GM12878 (cell line): ENCODE results near the gene STARD5. TPM values are rescaled to one million over a fixed set of nuclear protein-coding genes. Genes with fewer than 3 reads are reported as not detected.
A peak's percentile ranks its signal among the peaks of the same experiment; 100 is the strongest.

Experiments used
- ATAC-seq: fragments of 200-7000 bp; cut with Tn5 transposase; 3 replicates; pipeline ENCODE4 v1.9.1; 2020; ENCODE audit warnings: mild to moderate bottlenecking, moderate library complexity
- BruUV-seq: library from RNA; stranded (reverse); fragments of 400-500 nt; replicated peaks from 2 replicates; lab custom pipeline; 2021; lab: Mats Ljungman, UMichigan
- CTCF ChIA-PET: fragments of 300-600 bp; sonication (Branson Sonifier 250); formaldehyde crosslinking; extraction: SDS; loops from one replicate; lab custom pipeline; 2021; ENCODE audit warnings: inconsistent platforms; lab: Yijun Ruan, JAX
- POLR2A ChIA-PET: fragments of 350-600 bp; formaldehyde crosslinking; extraction: SDS; loops from one replicate; lab custom pipeline; 2021; ENCODE audit warnings: inconsistent platforms; lab: Charles Lee
- RAD21 ChIA-PET: fragments of 300-600 bp; sonication (Branson Sonifier 250); formaldehyde crosslinking; loops from one replicate; lab custom pipeline; 2023; ENCODE audit warnings: antibody characterized with exemption; ENCODE audit not compliant: unreplicated experiment; lab: Charles Lee
- SMC1A ChIA-PET: fragments of 300-600 bp; sonication (Branson Sonifier 250); formaldehyde crosslinking; loops from one replicate; lab custom pipeline; 2023; ENCODE audit not compliant: unreplicated experiment, uncharacterized antibody; lab: Charles Lee
- DNase-seq: peaks from one replicate; pipeline ENCODE4 v3.0.0-alpha.2; 2011; ENCODE audit warnings: low read depth, low spot score
- FAIRE-seq: peaks from 3 replicates; lab custom pipeline; 2011; peaks lifted over from hg19 to GRCh38; lab: Jason Lieb, UNC
- H2AFZ ChIP-seq: 2 replicates; pipeline ENCODE4 v1.6.0; 2011; ENCODE audit warnings: low read depth, low read length, control low read depth; ENCODE audit not compliant: control insufficient read depth
- H3K27ac ChIP-seq: 2 replicates; pipeline ENCODE4 v1.5.1; 2011; ENCODE audit warnings: control low read depth; ENCODE audit not compliant: control insufficient read depth, insufficient read depth
- H3K27me3 ChIP-seq, 2 experiments: replicated peaks in 1 of 2; 2 replicates each; pipeline versions ENCODE4 v1.6.0 to v1.6.1; 2011; ENCODE audit warnings: low read length in 1 of 2; ENCODE audit not compliant: control insufficient read depth in 2 of 2, insufficient read depth in 2 of 2
- H3K36me3 ChIP-seq, 2 experiments: 2 replicates each; pipeline ENCODE4 v1.5.1; 2011; ENCODE audit warnings: low read length in 1 of 2; ENCODE audit not compliant: control insufficient read depth in 2 of 2, insufficient read depth in 2 of 2
- H3K4me1 ChIP-seq: 2 replicates; pipeline ENCODE4 v1.6.1; 2011; ENCODE audit warnings: mild to moderate bottlenecking, low read length, moderate library complexity, mixed read lengths; ENCODE audit not compliant: control insufficient read depth, insufficient read depth
- H3K4me2 ChIP-seq: 2 replicates; pipeline ENCODE4 v1.6.0; 2011; ENCODE audit warnings: control low read depth; ENCODE audit not compliant: control insufficient read depth, insufficient read depth
- H3K4me3 ChIP-seq: fragments of 200-600 bp; sonication (generic); 2 replicates; pipeline ENCODE4 v1.5.1; 2016
- H3K79me2 ChIP-seq: 2 replicates; pipeline ENCODE4 v1.6.0; 2011; ENCODE audit warnings: low read length; ENCODE audit not compliant: control insufficient read depth, insufficient read depth
- H3K9ac ChIP-seq: 2 replicates; pipeline ENCODE4 v1.8.0; 2011; ENCODE audit warnings: low read length, control low read depth, mixed read lengths; ENCODE audit not compliant: control insufficient read depth, insufficient read depth
- H3K9me3 ChIP-seq: replicated peaks from 3 replicates; pipeline ENCODE4 v1.5.1; 2011; ENCODE audit warnings: mild to moderate bottlenecking, low read length; ENCODE audit not compliant: control insufficient read depth, insufficient read depth
- H4K20me1 ChIP-seq: 2 replicates; pipeline ENCODE4 v1.6.0; 2011; ENCODE audit not compliant: control insufficient read depth, insufficient read depth
- CREM ChIP-seq: IDR thresholded peaks from 2 replicates; pipeline ENCODE4 v1.6.1; 2014; ENCODE audit warnings: antibody characterized with exemption, low read depth
- MEF2A ChIP-seq: IDR thresholded peaks from 2 replicates; pipeline ENCODE4 v1.6.1; 2011; ENCODE audit warnings: low read depth, mild to moderate bottlenecking, low read length, moderate library complexity; ENCODE audit not compliant: insufficient read depth
- POLR2A ChIP-seq: IDR thresholded peaks from 2 replicates; pipeline ENCODE4 v1.6.1; 2011; ENCODE audit warnings: low read depth, mild to moderate bottlenecking, low read length
- POLR2AphosphoS2 ChIP-seq: IDR thresholded peaks from 2 replicates; pipeline ENCODE4 v1.6.1; 2011; ENCODE audit warnings: low read depth, mild to moderate bottlenecking, low read length, improper control_type of control experiment, moderate library complexity
- POU2F2 ChIP-seq: IDR thresholded peaks from 3 replicates; pipeline ENCODE4 v1.6.1; 2011; ENCODE audit warnings: low read depth, mild to moderate bottlenecking, low read length, borderline replicate concordance
- SIN3A ChIP-seq: IDR thresholded peaks from 2 replicates; pipeline ENCODE4 v1.6.1; 2012; ENCODE audit warnings: low read depth, low read length, improper control_type of control experiment
- SMAD1 ChIP-seq: fragments of 450-650 bp; IDR thresholded peaks from 2 replicates; pipeline ENCODE4 v1.6.1; 2018; ENCODE audit warnings: mild to moderate bottlenecking, low read depth; ENCODE audit not compliant: partially characterized antibody
- SMC3 ChIP-seq: IDR thresholded peaks from 2 replicates; pipeline ENCODE4 v1.6.1; 2011; ENCODE audit warnings: low read length, improper control_type of control experiment, borderline replicate concordance
- TARDBP ChIP-seq: IDR thresholded peaks from 2 replicates; pipeline ENCODE4 v1.6.1; 2016; ENCODE audit warnings: borderline replicate concordance
- WGBS: methylation state at CpG from one replicate; pipeline ENCODE4 v1.1.6; 2016; ENCODE audit warnings: low lambda C conversion rate; ENCODE audit not compliant: insufficient replicate concordance, insufficient coverage; ENCODE audit errors: missing lambda C conversion rate; 5-methylcytosine and 5-hydroxymethylcytosine counted together
- in situ Hi-C: fragments of 300-500 bp; cut with MboI; formaldehyde crosslinking; loops from 9 replicates; pipeline ENCODE4 v1.14.3; 2018; ENCODE audit warnings: mixed read lengths
- intact Hi-C: fragments of 100-400 bp; cut with micrococcal nuclease; formaldehyde crosslinking; loops from one replicate; pipeline ENCODE4 v1.14.2; 2022; ENCODE audit not compliant: unreplicated experiment
- polyA plus RNA-seq, 11 experiments: library from polyadenylated mRNA; depleted of rRNA in 4 of 11; unstranded in 6 of 11; stranded (reverse) in 5 of 11; fragments of >200 nt; fragmentation: Nextera tagmentation in 4 of 11; fragmentation: Illumina TruSeq in 1 of 11; extraction: Ambion mirVana in 4 of 11; extraction: Trizol in 1 of 11; gene quantifications; 1 replicate in 1 of 11; 2 replicates in 10 of 11; pipeline versions ENCODE4 v1.2.1 to v1.2.3, GENCODE V29; 2011 to 2016; ENCODE audit warnings: inconsistent platforms in 2 of 11, missing spikeins in 2 of 11, low read depth in 1 of 11
- total RNA-seq, 4 experiments: library from RNA; depleted of rRNA in 3 of 4; stranded (reverse); fragments of >200 nt in 3 of 4; fragmentation: Illumina TruSeq in 1 of 4; extraction: Trizol in 1 of 4; gene quantifications; 2 replicates each; pipeline versions ENCODE4 v1.2.1 to v1.2.3, GENCODE V29; 2013 to 2021
- TF ChIP-seq, protein P1 (sequence below): fragments of 150-350 bp; IDR thresholded peaks from 2 replicates; pipeline ENCODE4 v1.6.1; 2014; ENCODE audit warnings: mild to moderate bottlenecking, low read depth, low read length
- TF ChIP-seq, protein P2 (sequence below): fragments of 450-650 bp; IDR thresholded peaks from 2 replicates; pipeline ENCODE4 v1.6.1; 2017; ENCODE audit warnings: mild to moderate bottlenecking, moderate library complexity
- TF ChIP-seq, protein P3 (sequence below): fragments of 450-650 bp; IDR thresholded peaks from 2 replicates; pipeline ENCODE4 v1.6.1; 2016; ENCODE audit warnings: mild to moderate bottlenecking

Gene STARD5
- total and polyA plus RNA-seq, 10 of the 15 experiments (the other 5 are each of a cell fraction or from before 2014, with no cell fraction given): 2.3 to 9.4 (median 4.7) TPM

DNA sequence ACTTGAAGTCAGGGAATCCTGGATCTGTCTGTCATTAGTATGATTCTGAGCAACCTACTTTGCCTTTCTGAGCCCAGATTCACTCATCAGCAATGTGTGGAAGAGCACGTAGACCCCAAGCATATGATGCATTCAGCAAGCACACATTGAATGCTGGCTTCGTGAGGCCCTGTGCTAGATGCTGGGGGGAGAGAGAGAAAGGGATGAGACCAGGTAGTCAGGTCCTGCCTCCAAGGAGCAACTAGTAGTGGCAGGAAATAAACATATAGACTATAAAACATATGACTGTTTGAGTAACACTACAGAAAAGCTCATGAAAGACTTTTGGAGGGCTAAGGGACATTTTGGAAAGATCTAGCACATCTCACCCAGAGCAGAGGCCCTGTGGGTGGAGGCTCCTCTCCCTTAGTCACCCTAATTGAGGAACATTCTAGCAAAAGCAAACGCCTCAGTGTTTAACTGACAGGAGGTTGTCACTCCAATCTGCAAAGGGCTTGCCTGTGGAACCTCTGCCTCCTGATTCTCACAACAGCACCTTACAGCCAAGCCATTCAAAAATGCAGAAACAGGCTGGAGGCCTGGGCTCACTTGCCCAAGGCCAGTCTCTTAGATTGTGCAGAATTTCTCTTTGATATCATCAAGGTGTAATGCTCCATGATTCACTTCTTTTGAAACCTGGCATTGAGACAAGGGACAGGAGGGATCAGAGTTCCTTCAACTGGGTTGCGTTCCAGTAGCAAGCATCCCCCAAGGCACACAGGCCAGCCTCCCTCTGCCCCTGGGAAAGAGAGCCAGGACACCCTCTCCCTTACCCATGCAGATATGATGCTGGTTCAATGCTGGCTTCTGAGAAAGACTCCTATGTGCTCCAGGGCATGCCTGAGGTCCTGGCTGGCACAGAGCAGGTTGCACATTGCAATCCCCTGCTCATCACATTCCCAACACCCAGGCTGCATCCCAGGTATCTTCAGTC, 26.1 kb downstream of the STARD5 start:
- Histone ChIP-seq H3K27me3 (no peaks in the 10 kb centered on the region), H3K4me1 (peaks cover 60% of the 10 kb centered on the region), H3K4me2 (peak overlapping the region; percentile 100), H3K79me2 (peaks cover 86% of the 10 kb centered on the region), H3K4me3 (peak overlapping the region; percentile 75), H4K20me1 (no peaks in the 10 kb centered on the region), H3K36me3 (peaks cover 0 to 7% of the 10 kb centered on the region in 2 experiments; a peak in 2 of 4 replicates), H3K27ac (peak overlapping the region; percentile 99), H3K9ac (peak overlapping the region; percentile 79), H3K9me3 (no peaks in the 10 kb centered on the region), H2AFZ (no peak overlapping the region)
- FAIRE-seq: no peak
- no TSS peak for BruUV-seq
- ATAC-seq: no peak
- ChIA-PET SMC1A (interaction anchor here (0.9 to 9.6 kb wide), 8 partner anchors 10 to 30 kb away, joined by 3 to 109 read pairs (median 6); no protein-coding TSS in a partner anchor), RAD21 (interaction anchor here (1.3 to 8.4 kb wide), 7 partner anchors 11 to 39 kb away, joined by 4 to 73 read pairs (median 9); partner anchors contain the start of gene STARD5), CTCF (interaction anchor here (0.7 to 4.4 kb wide), 7 partner anchors 11 to 377 kb away, joined by 3 to 45 read pairs (median 6); no protein-coding TSS in a partner anchor), POLR2A (interaction anchor here (1.3 to 2.1 kb wide), 3 partner anchors 14 to 26 kb away, joined by 3 to 8 read pairs (median 5); partner anchors contain the start of gene STARD5)
- intact Hi-C loops: loop anchor here (10.0 kb wide), 1 partner anchor 747 kb away; the partner anchor contains the start of gene MEX3B
- 46% methylated on average over 4 of the region's 4 CpGs for WGBS
- in situ Hi-C loops: loop anchor here (10.0 to 25.0 kb wide), 5 partner anchors 303 to 1914 kb away; partner anchors contain the start of genes HDGFL3 and RPS17
- no peak for DNase-seq
- TF ChIP-seq MEF2A (no peak), POLR2AphosphoS2 (0 out of 2 replicates have a peak, but pooled peaks have one; percentile 18), POLR2A (peak; percentile 45), SIN3A (0 out of 2 replicates have a peak, but pooled peaks have one; percentile 12), CREM (0 out of 2 replicates have a peak, but pooled peaks have one; percentile 22), TARDBP (0 out of 2 replicates have a peak, but pooled peaks have one; percentile 17), SMAD1 (no peak), POU2F2 (0 out of 3 replicates have a peak, but pooled peaks have one; percentile 23), SMC3 (no peak)
- TF ChIP-seq, protein P1, sequence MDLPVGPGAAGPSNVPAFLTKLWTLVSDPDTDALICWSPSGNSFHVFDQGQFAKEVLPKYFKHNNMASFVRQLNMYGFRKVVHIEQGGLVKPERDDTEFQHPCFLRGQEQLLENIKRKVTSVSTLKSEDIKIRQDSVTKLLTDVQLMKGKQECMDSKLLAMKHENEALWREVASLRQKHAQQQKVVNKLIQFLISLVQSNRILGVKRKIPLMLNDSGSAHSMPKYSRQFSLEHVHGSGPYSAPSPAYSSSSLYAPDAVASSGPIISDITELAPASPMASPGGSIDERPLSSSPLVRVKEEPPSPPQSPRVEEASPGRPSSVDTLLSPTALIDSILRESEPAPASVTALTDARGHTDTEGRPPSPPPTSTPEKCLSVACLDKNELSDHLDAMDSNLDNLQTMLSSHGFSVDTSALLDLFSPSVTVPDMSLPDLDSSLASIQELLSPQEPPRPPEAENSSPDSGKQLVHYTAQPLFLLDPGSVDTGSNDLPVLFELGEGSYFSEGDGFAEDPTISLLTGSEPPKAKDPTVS: peak; percentile 83; the same call in 1 of the 2 replicates
- TF ChIP-seq, protein P2, sequence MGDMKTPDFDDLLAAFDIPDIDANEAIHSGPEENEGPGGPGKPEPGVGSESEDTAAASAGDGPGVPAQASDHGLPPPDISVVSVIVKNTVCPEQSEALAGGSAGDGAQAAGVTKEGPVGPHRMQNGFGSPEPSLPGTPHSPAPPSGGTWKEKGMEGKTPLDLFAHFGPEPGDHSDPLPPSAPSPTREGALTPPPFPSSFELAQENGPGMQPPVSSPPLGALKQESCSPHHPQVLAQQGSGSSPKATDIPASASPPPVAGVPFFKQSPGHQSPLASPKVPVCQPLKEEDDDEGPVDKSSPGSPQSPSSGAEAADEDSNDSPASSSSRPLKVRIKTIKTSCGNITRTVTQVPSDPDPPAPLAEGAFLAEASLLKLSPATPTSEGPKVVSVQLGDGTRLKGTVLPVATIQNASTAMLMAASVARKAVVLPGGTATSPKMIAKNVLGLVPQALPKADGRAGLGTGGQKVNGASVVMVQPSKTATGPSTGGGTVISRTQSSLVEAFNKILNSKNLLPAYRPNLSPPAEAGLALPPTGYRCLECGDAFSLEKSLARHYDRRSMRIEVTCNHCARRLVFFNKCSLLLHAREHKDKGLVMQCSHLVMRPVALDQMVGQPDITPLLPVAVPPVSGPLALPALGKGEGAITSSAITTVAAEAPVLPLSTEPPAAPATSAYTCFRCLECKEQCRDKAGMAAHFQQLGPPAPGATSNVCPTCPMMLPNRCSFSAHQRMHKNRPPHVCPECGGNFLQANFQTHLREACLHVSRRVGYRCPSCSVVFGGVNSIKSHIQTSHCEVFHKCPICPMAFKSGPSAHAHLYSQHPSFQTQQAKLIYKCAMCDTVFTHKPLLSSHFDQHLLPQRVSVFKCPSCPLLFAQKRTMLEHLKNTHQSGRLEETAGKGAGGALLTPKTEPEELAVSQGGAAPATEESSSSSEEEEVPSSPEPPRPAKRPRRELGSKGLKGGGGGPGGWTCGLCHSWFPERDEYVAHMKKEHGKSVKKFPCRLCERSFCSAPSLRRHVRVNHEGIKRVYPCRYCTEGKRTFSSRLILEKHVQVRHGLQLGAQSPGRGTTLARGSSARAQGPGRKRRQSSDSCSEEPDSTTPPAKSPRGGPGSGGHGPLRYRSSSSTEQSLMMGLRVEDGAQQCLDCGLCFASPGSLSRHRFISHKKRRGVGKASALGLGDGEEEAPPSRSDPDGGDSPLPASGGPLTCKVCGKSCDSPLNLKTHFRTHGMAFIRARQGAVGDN: 0 out of 2 replicates have a peak, but pooled peaks have one; percentile 1
- TF ChIP-seq, protein P3, sequence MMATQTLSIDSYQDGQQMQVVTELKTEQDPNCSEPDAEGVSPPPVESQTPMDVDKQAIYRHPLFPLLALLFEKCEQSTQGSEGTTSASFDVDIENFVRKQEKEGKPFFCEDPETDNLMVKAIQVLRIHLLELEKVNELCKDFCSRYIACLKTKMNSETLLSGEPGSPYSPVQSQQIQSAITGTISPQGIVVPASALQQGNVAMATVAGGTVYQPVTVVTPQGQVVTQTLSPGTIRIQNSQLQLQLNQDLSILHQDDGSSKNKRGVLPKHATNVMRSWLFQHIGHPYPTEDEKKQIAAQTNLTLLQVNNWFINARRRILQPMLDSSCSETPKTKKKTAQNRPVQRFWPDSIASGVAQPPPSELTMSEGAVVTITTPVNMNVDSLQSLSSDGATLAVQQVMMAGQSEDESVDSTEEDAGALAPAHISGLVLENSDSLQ: peak; percentile 66; the same call in 1 of the 2 replicates
